ENCODE data around the gene PRPH.
A peak's percentile ranks its signal among the peaks of the same experiment; 100 is the strongest.
"Not testable (repeated sequence)": the region's sequence is repeated elsewhere in the genome, so short reads cannot be mapped to it uniquely, and the experiment has no call there.

Gene PRPH

DNA sequence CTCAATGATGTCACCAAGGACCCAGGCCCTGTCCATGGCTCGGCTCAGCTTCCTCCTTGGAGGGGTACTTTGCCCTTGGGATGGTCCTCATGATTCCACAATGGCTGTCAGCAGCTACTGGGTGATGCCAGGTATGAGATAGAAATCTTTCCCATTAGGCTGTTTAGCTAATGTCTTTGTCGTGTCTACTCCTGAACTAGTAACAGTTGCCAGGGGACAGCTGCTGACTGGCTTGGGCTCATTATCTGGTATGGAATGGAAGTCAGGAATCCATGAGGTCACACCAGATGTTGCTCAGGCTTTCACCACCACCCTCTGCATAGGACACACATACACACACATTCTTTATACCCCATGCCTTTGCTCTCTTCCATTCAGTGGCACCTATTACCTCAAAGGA is 9.2 kb downstream of the PRPH start:
- DNase-seq: no peak

GRCh38 chr12:49305762-49306510 is 11.0 kb downstream of the PRPH start:
- DNase-seq: no peak

DNA sequence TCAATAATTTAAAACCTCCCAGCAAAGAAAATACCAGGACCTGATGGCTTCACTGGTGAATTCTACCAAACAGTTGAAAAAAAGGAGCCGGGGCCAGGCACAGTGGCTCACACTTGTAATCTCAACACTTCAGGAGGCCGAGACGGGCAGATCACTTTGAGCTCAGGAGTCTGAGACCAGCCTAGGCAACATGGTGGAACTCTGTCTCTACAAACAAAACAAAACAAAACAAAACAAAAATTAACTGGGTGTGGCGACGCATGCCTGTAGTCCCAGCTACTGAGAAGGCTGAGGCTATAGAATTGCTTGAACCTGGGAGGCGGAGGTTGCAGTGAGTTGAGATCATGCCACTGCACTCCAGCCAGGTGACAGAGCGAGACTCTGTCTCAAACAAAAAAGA is 14.4 kb downstream of the PRPH start:
- DNase-seq: no peak

DNA sequence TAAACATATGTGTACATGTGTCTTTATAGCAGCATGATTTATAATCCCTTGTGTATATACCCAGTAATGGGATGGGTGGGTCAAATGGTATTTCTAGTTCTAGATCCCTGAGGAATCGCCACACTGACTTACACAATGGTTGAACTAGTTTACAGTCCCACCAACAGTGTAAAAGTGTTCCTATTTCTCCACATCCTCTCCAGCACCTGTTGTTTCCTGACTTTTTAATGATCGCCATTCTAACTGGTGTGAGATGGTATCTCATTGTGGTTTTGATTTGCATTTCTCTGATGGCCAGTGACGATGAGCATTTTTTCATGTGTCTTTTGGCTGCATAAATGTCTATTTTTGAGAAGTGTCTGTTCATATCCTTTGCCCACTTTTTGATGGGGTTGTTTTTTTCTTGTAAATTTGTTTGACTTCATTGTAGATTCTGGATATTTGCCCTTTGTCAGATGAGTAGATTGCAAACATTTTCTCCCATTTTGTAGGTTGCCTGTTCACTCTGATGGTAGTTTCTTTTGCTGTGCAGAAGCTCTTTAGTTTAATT is 15.6 kb downstream of the PRPH start:
- not testable (repeated sequence) for DNase-seq

DNA sequence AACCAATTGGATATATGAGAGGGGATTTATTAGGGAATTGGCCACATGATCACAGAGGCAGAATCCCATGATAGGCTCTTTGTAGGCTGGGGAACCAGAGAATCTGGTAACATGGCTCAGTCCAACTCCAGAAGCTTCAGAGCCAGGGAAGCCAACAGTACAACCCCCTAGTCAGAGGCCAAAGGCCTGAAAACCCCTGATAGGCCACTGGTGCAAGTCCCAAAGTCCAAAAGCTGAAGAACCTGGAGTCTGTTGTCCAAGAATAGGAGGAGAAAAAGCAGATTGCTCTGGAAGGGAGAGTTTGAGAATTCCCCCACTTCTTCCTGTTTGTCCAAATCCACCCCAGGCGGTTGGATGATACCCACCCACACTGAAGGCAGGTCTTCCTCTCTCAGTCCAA is 19.9 kb downstream of the PRPH start:
- no peak for DNase-seq

GRCh38 chr12:49317118-49317517 is 22.2 kb downstream of the PRPH start:
- not testable (repeated sequence) for DNase-seq

DNA sequence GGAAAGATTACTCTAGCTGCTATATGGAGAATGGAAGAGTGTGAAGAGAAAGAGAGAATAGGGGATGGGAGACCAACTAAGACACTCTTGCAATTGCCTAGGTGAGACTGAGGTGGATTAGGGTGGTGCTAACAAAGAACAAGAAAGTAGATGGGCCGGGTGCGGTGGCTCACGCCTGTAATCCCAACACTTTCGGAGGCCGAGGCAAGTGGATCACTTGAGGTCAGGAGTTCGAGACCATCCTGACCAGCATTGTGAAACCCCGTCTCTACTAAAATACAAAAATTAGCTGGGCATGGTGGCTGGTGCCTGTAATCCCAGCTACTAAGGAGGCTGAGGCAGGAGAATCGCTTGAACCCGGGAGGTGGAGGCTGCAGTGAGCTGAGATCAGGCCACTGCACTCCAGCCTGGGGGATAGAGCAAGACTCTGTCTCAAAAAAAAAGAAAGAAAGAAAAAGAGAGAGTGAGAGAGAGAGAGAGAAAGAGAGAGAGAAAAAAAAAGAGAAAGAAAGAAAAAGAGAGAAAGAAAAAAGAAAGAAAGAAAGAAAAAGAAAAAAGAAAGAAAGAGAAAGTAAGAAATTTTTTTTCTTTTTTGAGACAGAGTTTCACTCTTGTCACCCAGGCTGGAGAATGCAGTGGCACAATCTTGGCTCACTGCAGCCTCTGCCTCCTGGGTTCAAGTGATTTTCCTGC is 25.6 kb downstream of the PRPH start:
- not testable (repeated sequence) for DNase-seq

- no peak for DNase-seq
Measured at GRCh38 chr12:49322367-49322707, 27.4 kb downstream of the PRPH start.

GRCh38 chr12:49322708-49323523 is 28.0 kb downstream of the PRPH start, which contains the start of gene TROAP:
TSS of gene TROAP (plus strand) at chr12:49323255. CDS start at chr12:49323609, 354 bp downstream.
- peak; percentile 96 for DNase-seq

DNA sequence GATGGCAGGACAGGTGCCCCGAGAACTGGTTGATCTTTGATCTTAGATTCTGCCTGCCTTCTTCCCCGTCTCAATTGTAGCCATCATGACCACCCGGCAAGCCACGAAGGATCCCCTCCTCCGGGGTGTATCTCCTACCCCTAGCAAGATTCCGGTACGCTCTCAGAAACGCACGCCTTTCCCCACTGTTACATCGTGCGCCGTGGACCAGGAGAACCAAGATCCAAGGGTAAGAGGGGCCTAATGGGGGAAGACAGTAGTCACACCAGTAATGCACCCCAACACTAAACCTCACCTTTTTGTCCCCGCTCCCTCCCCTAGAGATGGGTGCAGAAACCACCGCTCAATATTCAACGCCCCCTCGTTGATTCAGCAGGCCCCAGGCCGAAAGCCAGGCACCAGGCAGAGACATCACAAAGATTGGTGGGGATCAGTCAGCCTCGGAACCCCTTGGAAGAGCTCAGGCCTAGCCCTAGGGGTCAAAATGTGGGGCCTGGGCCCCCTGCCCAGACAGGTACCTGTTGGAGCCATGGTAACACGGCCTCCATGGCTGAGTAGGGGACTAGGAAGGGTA is 28.7 kb downstream of the PRPH start:
- DNase-seq: no peak

DNA sequence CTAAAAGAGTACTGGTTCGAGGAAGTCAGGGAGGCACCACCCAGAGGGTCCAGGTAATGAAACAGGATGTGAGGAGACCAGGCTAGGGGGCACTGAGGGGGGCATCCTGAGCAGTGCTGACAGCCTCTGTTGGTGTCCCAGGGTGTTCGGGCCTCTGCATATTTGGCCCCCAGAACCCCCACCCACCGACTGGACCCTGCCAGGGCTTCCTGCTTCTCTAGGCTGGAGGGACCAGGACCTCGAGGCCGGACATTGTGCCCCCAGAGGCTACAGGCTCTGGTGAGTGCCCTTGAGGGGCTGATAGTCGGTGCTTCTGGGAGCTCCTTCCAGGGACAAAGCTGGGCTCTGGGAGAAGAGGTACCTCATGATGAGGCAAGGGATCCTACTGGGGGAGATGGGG is 30.7 kb downstream of the PRPH start:
- no peak for DNase-seq

DNA sequence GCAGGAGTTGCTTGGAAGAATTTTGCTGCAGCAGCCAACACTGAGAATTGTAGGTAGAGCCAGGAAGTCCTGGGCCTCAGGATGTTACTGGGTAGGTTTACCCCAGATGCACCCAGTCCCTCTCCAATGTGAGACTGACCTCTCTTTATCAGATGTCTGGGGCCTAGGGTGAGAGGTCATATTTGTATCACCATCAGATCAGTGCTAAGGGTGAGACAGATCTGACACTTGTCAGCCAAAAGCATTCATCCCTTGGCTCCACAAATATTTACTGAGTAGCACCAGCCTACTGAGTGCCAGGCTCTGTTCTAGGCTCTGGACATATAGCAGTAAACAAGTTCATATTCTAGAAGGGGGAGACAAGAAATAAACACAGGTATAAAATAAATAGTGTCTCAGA is 32.4 kb downstream of the PRPH start:
- no peak for DNase-seq

GRCh38 chr12:49327887-49328286 is 32.9 kb downstream of the PRPH start:
- DNase-seq: no peak

DNA sequence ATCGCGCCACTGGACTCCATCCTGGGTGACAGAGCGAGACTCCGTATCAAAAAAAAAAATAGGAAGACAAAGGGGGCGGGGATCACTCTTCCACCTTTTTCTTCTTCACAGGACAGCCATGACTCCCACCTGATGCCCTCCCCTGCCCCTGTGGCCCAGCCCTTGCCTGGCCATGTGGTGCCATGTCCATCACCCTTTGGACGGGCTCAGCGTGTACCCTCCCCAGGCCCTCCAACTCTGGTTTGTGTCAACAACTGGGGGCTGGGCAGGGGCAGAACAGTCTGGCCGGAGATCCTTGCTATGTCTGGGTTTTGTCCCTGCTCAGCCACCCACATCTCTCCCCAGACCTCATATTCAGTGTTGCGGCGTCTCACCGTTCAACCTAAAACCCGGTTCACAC is 33.9 kb downstream of the PRPH start:
- DNase-seq: no peak

GRCh38 chr12:49330032-49330619 is 35.2 kb downstream of the PRPH start:
- no peak for DNase-seq

- DNase-seq: no peak
Measured at GRCh38 chr12:49330631-49331379, 35.9 kb downstream of the PRPH start.

DNA sequence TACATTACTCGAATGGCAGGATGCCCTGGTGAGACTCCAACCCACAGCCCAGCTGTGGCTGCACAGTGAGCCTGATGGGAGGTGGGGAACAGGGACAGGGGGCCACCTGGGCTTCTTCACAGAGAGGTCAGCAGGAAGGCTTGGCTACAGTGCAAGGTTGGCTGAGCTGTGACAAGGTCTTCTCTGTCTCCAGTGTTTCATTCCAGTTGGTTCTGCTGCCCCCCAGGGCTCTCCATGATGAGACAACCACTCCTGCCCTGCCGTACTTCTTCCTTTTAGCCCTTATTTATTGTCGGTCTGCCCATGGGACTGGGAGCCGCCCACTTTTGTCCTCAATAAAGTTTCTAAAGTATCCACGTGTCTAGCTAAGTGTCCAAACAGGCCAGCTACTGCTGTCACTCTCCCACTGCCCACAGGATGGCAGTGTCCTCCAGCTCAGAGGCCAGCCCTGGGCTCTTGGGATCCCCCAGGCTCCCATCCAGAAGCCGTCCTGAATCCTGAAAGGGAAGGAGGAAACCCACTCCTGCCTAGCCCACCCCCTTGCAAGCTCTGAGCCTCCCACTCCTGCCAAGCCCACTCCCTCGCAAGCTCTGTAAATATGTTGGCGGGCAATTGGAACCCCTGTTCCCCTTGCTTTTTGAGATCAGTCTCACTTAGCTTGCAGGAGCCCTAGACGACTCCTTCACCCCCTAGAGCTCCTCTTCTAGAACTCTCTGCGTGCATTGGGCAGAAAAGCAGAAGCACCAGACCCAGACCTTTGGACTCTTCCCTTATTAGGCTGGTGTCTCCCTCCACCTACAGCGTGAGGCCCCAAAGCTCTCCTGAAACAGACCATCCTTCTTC is 36.7 kb downstream of the PRPH start:
- no peak for DNase-seq

DNA sequence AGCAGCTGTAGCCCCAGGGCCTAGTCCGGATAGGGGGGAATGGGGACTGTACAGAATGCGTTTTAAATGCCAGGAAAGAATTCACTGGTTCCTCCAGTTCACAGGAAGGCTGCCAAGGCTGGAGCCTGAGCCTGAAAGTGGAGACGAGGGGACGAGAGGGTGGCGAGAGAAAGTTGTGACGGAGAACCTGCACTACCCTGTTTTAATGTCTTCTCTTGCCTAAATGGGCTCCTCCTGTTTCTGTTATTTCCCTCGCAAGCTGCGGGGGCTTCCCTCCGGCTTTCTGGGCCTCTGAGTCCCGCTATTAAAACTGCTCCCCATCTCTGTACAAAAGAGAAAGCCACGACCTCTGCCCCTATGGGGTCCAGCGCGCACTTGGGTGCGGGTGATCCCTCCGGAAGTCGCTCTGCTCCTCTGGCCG is 37.5 kb downstream of the PRPH start:
- no peak for DNase-seq

- no peak for DNase-seq
Measured at GRCh38 chr12:49332891-49333371, 38.0 kb downstream of the PRPH start.

GRCh38 chr12:49333778-49334177 is 38.8 kb downstream of the PRPH start:
- DNase-seq: not testable (repeated sequence)

DNA sequence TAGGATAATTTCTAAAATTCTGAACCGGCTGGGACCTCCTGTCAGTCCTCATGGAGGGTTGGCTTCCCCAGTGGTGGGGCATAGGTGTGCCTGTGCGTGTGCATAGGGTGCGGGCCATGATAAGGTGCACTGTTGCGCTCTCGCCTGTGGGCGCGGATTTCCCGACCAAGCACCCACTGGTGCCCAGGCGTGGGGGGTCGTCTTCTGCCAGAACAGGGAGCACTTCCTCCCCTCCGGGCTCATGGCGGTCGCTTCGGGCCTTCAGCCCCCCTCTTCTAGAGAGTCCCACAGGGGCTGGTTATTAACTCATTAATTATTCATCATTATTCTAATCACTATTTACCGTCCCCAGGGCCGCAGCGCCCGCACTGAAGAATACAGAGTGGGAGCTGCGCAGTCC is 39.3 kb downstream of the PRPH start:
- no peak for DNase-seq
